T-helper 22 cell (primary cell): ENCODE measurements around the gene SNED1.

Source experiments
- DNase-seq: peaks from one replicate; pipeline ENCODE4 v3.0.0-alpha.2; 2020; ENCODE audit warnings: low read depth

Gene SNED1

GRCh38 chr2:241129086-241129871 lies 130.9 kb downstream of the SNED1 start:
- DNase-seq: no peak

GRCh38 chr2:241130316-241130715 lies 131.9 kb downstream of the SNED1 start:
- DNase-seq: no peak

DNA sequence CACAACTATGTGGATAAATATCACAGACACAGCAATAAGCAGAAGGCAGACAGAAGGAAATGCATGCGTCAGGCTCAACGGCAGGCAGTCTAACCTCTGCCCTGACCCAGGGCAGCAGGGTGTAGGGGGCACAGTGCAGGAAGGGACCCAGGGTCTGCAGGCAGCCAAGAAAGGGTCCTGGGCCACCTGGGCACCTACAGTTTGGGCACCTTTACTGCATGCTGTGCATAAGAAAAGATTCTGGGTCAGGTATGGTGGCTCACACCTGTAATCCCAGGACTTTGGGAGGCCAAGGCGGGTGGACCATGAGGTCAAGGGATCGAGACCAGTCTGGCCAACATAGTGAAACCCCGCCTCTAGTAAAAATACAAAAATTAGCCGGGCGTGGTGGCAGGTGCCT lies 133.1 kb downstream of the SNED1 start:
- no peak for DNase-seq

GRCh38 chr2:241132538-241133435 lies 134.4 kb downstream of the SNED1 start:
- no peak for DNase-seq

DNA sequence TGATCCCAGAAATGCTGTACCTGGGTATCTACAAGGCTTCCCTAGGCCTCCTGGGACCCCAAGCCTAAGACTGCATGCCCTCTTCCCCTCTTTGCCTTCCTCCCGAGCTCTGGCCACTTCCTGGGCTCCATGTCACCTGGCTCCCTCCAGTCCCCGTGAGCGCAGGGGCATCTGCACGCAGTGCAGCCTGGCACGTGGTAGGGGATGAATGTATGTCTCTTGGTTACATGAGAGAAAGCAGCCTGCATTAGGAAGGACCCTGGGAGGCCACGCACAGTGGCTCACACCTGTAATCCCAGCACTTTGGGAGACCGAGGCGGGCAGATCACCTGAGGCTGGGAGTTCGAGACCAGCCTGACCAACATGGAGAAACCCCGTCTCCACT lies 135.0 kb downstream of the SNED1 start:
- DNase-seq: no peak

DNA sequence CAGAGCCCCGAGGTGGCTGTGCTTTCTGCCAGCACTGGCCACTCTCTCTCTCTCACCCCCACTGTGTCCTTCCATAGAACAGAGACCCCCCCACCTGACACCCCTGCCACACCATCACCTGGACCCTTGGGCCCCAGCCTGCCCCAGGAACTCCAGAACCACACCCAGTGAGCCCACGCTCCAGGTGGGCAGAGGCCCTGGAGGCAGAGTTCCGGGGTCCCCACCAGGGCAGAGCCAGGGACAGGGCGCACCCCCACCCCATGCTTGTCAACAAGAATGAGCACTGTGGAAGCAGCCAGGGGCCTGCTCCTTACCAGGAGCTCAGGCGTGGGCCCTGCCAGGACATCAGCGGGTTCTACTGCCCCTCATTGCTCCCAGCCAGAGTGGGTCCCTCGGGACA lies 136.3 kb downstream of the SNED1 start:
- no peak for DNase-seq

DNA sequence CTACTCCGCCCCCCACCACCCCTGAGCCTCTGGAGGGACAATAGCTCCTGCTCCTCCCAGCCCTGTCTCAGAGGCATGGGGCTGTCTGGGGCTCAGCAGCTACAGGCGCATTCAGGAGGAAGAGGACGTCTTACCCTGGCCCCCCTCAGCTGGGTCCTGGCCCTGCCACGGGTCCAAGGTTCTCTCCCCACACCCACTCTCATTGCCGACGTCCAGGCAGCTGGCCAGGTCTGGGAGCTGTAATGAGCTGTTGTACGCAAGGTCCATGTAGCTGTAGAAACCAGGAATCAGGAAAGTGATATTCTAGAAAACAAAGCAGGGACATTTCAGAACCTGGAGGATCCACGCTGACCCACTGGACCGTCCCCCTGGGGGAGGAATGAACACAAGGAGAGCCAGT lies 137.3 kb downstream of the SNED1 start:
- DNase-seq: no peak

DNA sequence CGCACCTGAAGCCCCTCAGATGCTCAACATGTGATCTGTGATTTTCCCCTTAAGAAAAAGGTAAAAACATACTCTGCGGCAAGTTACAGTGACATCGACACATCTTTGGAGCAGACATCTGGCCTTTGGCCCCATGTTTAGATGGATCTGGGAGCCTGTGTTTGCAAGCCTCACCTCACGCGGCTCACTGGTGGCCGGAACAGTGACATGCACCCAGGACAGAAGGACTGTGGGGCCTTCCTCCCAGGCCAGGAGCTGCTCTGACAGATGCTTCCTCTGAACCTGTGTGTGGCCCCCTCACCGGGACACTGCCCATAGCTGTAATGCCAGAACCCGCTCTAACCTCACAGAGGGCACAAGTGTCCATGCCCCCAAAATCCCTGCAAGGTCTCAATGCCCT lies 137.8 kb downstream of the SNED1 start:
- no peak for DNase-seq

DNA sequence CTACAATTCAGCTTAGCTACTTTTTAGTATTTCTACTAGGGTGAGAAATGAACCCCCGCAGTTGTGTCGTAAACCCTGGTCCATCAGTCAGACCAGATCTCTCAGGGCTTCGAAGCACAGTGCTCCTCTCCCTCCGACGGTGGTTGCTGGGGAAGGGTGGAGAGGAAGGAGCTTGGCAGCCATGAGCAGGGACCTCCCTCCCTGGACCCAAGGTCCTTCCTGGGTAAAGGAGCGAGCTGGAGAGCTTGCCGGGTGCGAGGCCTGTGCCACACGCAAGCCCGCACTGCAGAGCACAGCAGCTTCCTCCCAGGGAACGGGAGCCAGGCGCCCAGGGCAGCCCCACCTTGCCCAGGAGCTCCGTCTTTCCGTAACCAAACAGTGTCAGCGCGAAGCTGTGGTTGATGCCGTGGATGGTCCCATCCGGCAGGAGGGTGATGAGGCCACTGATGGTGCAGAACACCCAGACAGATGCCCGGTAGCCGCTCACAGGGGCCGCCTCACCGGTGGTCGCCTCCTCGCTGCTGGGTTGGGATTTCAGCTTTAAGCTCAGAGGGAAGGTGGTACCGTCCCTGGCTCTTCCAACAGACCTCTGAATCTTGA lies 138.3 kb downstream of the SNED1 start:
- no peak for DNase-seq

- DNase-seq: no peak
Measured at GRCh38 chr2:241137276-241138190, 139.1 kb downstream of the SNED1 start.

GRCh38 chr2:241138471-241138870 lies 140.1 kb downstream of the SNED1 start:
- no peak for DNase-seq

- DNase-seq: no peak
Measured at GRCh38 chr2:241139531-241140444, 141.4 kb downstream of the SNED1 start.

DNA sequence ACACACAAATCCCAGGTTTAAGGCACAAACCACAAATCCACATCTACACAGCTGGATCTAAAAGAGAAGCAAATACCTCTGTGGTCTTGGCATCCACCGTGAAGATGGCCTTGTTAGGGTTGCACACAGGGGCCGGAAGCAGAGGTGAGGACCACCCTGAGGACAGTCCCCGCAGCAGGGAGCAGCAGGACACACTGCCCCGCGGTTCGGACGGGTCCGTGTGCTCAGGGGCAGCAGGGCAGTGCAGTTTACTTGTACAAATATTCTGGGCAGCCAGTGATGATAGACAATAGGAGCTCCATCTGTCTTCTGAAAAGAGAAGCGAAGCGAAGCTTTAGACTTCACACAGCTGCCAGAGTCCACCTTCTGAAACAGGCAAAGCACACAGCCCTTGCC lies 142.0 kb downstream of the SNED1 start:
- DNase-seq: no peak

DNA sequence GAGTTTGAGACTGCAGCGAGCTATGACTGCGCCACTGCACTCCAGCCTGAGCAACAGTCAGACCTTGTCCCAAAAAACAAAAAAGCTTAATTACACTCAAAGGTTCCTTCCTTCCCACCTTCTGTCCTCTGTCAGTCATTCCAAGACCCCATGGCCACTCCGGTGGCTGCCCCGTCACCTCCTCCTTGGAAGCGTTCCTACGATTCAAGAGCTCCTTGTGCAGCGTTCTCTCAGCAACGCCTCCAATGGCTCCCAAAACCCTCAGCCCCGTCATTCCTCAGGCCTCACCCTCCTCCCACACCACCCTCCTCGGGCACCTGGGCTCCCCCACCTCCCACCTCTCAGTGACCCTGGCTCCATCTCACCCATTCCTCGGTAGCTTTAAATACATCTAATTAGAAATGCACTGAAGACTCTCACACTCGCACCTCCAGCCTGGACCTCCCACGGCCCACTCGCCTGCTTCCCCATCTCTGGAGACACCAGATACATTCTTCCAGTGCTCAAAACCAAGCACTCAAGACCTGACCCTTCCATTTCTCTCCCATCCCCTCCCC lies 142.9 kb downstream of the SNED1 start:
- DNase-seq: no peak

DNA sequence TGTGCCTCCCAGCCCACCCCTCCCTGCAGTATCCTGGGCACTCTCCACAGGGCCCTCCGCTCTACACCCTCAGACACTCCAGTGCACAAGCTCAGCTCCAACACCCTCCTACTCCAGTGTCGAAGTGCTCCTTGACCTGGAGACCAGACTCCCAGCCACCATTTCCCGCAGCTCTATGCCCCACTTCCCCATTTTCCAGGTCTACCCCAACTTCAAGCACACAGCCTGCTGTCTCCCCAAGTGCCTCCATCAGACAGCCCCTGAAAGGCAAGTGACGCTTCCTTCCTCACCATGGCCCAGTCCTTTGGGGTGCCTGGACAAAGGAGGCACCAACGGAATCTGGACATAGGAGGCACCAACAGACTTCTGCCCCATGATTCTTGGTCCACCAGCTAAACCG lies 143.6 kb downstream of the SNED1 start:
- no peak for DNase-seq

DNA sequence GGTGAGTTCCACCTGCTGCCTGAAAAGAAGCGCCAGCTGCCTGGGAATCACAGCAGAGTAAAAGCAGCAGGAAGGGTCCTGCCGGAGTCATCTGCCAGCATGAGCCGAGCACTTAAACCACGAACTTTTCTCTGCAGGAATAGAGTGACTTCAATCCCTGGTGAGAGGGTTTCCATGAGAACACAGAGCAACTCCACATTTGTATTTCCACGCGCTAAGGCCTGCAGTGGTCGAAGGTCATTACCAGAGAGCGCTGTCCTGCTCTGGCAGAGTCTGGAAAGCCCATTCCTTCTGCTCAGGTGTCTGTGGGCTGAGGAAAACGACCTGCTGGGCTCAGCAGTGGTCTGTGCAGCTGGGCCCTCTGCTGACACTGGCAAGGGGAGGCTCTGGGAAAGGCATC lies 144.2 kb downstream of the SNED1 start:
- DNase-seq: no peak
